Sciatic nerve (tissue), 2 donors: Measurements from ENCODE around the gene RPL18. TPM values are rescaled to one million over a fixed set of nuclear protein-coding genes. Genes with fewer than 3 reads are reported as not detected.
A peak's percentile ranks its signal among the peaks of the same experiment; 100 is the strongest.

ENCODE experiments used
- ATAC-seq: fragments of 200-7000 bp; cut with Tn5 transposase; one replicate; pipeline ENCODE4 v1.9.1; 2020; ENCODE audit warnings: mild to moderate bottlenecking, moderate library complexity
- DNase-seq: peaks from one replicate; pipeline ENCODE4 v3.0.0-alpha.2; 2020; ENCODE audit warnings: low spot score
- intact Hi-C: fragments of 100-400 bp; cut with DNase I; formaldehyde crosslinking; loops from one replicate; pipeline ENCODE4 v1.14.2; 2022
- total RNA-seq: library from RNA; stranded (reverse); fragmentation: NEBNext Ultra II Directional; extraction: Animal tissue kit (Norgen Biotek cat#: 25700); gene quantifications from one replicate; pipeline ENCODE4 v1.2.1, GENCODE V29; 2021
- donor health status: DM: no; HTN: no; CAD: no.
- donor health status: DM: no; HTN: no; CAD: no.

Gene RPL18
- total RNA-seq, 1 donor from 2014 or later: 789 TPM

- ATAC-seq: no peak
- intact Hi-C loops: no loop called here
- DNase-seq: no peak
Observed at GRCh38 chr19:48616491-48617056, 2.4 kb downstream of the RPL18 start.

- no peak for ATAC-seq
- intact Hi-C loops: no loop called here
- no peak for DNase-seq
Observed at GRCh38 chr19:48616041-48616436, 2.9 kb downstream of the RPL18 start.

- no peak for ATAC-seq
- intact Hi-C loops: no loop called here
- no peak for DNase-seq
Observed at GRCh38 chr19:48615231-48616040, 3.5 kb downstream of the RPL18 start.

GRCh38 chr19:48614436-48615230, 4.3 kb downstream of the RPL18 start, which contains the start of gene FAM83E:
Gene FAM83E, minus strand, starts transcription at chr19:48615076. Its CDS starts 1,704 bp downstream, at chr19:48613372.
- ATAC-seq (no peak), DNase-seq (no peak)
- intact Hi-C loops: no loop called here

- ATAC-seq (no peak), DNase-seq (no peak)
- intact Hi-C loops: no loop called here
Observed at GRCh38 chr19:48613852-48614435, 5.0 kb downstream of the RPL18 start.

- DNase-seq (no peak), ATAC-seq (no peak)
- intact Hi-C loops: no loop called here
Observed at GRCh38 chr19:48613024-48613851, 5.7 kb downstream of the RPL18 start.

- ATAC-seq: no peak
- intact Hi-C loops: no loop called here
- no peak for DNase-seq
Observed at GRCh38 chr19:48611872-48612271, 7.1 kb downstream of the RPL18 start.

- ATAC-seq: no peak
- DNase-seq: no peak
- intact Hi-C loops: loop anchor here (10.0 kb wide), 1 partner anchor 135 kb away; no protein-coding TSS in a partner anchor
Observed at GRCh38 chr19:48609571-48610108, 9.3 kb downstream of the RPL18 start.

- intact Hi-C loops: loop anchor here (10.0 kb wide), 1 partner anchor 134 kb away; no protein-coding TSS in a partner anchor
- DNase-seq (no peak), ATAC-seq (peak; percentile 30)
Observed at GRCh38 chr19:48608798-48609263, 10.1 kb downstream of the RPL18 start.

GRCh38 chr19:48607359-48607755, 11.6 kb downstream of the RPL18 start:
- no peak for DNase-seq
- ATAC-seq: no peak
- intact Hi-C loops: loop anchor here (10.0 kb wide), 1 partner anchor 133 kb away; no protein-coding TSS in a partner anchor

GRCh38 chr19:48606463-48607358, 12.3 kb downstream of the RPL18 start, which contains the start of gene SPACA4:
Gene SPACA4, plus strand, starts transcription at chr19:48606742. Its CDS starts 237 bp downstream, at chr19:48606979.
- DNase-seq (no peak), ATAC-seq (no peak)
- intact Hi-C loops: loop anchor here (10.0 kb wide), 1 partner anchor 132 kb away; no protein-coding TSS in a partner anchor

- DNase-seq: no peak
- ATAC-seq: no peak
- intact Hi-C loops: loop anchor here (10.0 kb wide), 1 partner anchor 129 kb away; no protein-coding TSS in a partner anchor
Observed at GRCh38 chr19:48603850-48604249, 15.1 kb downstream of the RPL18 start.

- intact Hi-C loops: loop anchor here (10.0 kb wide), 1 partner anchor 129 kb away; no protein-coding TSS in a partner anchor
- no peak for DNase-seq
- no peak for ATAC-seq
Observed at GRCh38 chr19:48603449-48603848, 15.5 kb downstream of the RPL18 start.

GRCh38 chr19:48603001-48603400, 16.0 kb downstream of the RPL18 start:
- no peak for DNase-seq
- ATAC-seq: no peak
- intact Hi-C loops: loop anchor here (10.0 kb wide), 1 partner anchor 128 kb away; no protein-coding TSS in a partner anchor

- intact Hi-C loops: loop anchor here (10.0 kb wide), 1 partner anchor 126 kb away; no protein-coding TSS in a partner anchor
- DNase-seq (no peak), ATAC-seq (no peak)
Observed at GRCh38 chr19:48600679-48601417, 18.1 kb downstream of the RPL18 start.
